GM23338 (cell line): ENCODE measurements around the gene MITF. TPM values are rescaled to one million over a fixed set of nuclear protein-coding genes. Genes with fewer than 3 reads are reported as not detected.

Experiments
- ATAC-seq: fragments of 200-7000 bp; cut with Tn5 transposase; 3 replicates; pipeline ENCODE4 v1.9.1; 2020
- DNase-seq: peaks from one replicate; pipeline ENCODE4 v3.0.0-alpha.2; 2015; ENCODE audit warnings: low spot score
- H2AFZ ChIP-seq: fragments of 200-600 bp; sonication (generic); 2 replicates; pipeline ENCODE4 v1.8.0; 2016; ENCODE audit warnings: antibody characterized with exemption, mild to moderate bottlenecking, moderate library complexity
- H3F3A ChIP-seq: fragments of 200-600 bp; sonication (generic); replicated peaks from 2 replicates; pipeline ENCODE4 v1.8.0; 2017; ENCODE audit warnings: antibody characterized with exemption, mixed run types, low read depth
- H3K27ac ChIP-seq: fragments of 200-600 bp; sonication (generic); 2 replicates; pipeline ENCODE4 v1.6.1; 2016; ENCODE audit warnings: low read depth
- H3K27me3 ChIP-seq: fragments of 200-600 bp; sonication (generic); 2 replicates; pipeline ENCODE4 v1.8.0; 2016; ENCODE audit warnings: mild to moderate bottlenecking, mixed run types, moderate library complexity; ENCODE audit not compliant: insufficient read depth
- H3K36me3 ChIP-seq: fragments of 200-600 bp; sonication (generic); 2 replicates; pipeline ENCODE4 v1.8.0; 2016; ENCODE audit warnings: mild to moderate bottlenecking; ENCODE audit not compliant: insufficient read depth
- H3K4me1 ChIP-seq: fragments of 200-600 bp; sonication (generic); 2 replicates; pipeline ENCODE4 v1.8.0; 2016; ENCODE audit warnings: mild to moderate bottlenecking, moderate library complexity; ENCODE audit not compliant: insufficient read depth
- H3K4me2 ChIP-seq: fragments of 200-600 bp; sonication (generic); 2 replicates; pipeline ENCODE4 v1.7.1; 2017; ENCODE audit warnings: mixed run types
- H3K4me3 ChIP-seq: fragments of 200-600 bp; sonication (generic); 2 replicates; pipeline ENCODE4 v1.6.1; 2016; ENCODE audit warnings: mixed run types
- H3K79me2 ChIP-seq: fragments of 200-600 bp; sonication (generic); replicated peaks from 2 replicates; pipeline ENCODE4 v1.8.0; 2017; ENCODE audit warnings: mild to moderate bottlenecking; ENCODE audit not compliant: insufficient read depth
- H3K9me2 ChIP-seq: fragments of 200-600 bp; sonication (generic); 2 replicates; pipeline ENCODE4 v1.8.0; 2017; ENCODE audit not compliant: insufficient read depth
- H4K20me1 ChIP-seq: fragments of 200-600 bp; sonication (generic); replicated peaks from 2 replicates; pipeline ENCODE4 v1.8.0; 2017; ENCODE audit warnings: mild to moderate bottlenecking; ENCODE audit not compliant: insufficient read depth
- H3K27ac Mint-ChIP-seq: 2 replicates; pipeline ENCODE4 v1.8.0; 2020; ENCODE audit warnings: inconsistent platforms, mild to moderate bottlenecking, moderate library complexity, mixed read lengths
- H3K27me3 Mint-ChIP-seq: 3 replicates; pipeline ENCODE4 v1.8.0; 2022; ENCODE audit warnings: low read depth, mild to moderate bottlenecking, moderate library complexity, mixed read lengths, inconsistent platforms; ENCODE audit not compliant: insufficient read depth, poor library complexity
- H3K36me3 Mint-ChIP-seq: 3 replicates; pipeline ENCODE4 v1.8.0; 2021; ENCODE audit warnings: low read depth, mild to moderate bottlenecking, inconsistent platforms, moderate library complexity, mixed read lengths
- H3K4me1 Mint-ChIP-seq: 3 replicates; pipeline ENCODE4 v1.8.0; 2020; ENCODE audit warnings: mild to moderate bottlenecking, inconsistent platforms, mixed read lengths
- H3K4me3 Mint-ChIP-seq: 3 replicates; pipeline ENCODE4 v1.8.0; 2021; ENCODE audit warnings: moderate library complexity, mild to moderate bottlenecking, inconsistent platforms, mixed read lengths
- H3K9me3 Mint-ChIP-seq: 3 replicates; pipeline ENCODE4 v1.8.0; 2020; ENCODE audit warnings: moderate library complexity, mild to moderate bottlenecking, inconsistent platforms, mixed read lengths
- CREB1 ChIP-seq: fragments of 250-450 bp; sonication (Bioruptor Pico); IDR thresholded peaks from 2 replicates; pipeline ENCODE4 v1.5.0; 2020; ENCODE audit warnings: low read depth, mild to moderate bottlenecking, moderate library complexity
- EZH2 ChIP-seq: fragments of 200-600 bp; sonication (generic); IDR thresholded peaks from one replicate; pipeline ENCODE4 v1.8.0; 2017; ENCODE audit warnings: antibody characterized with exemption, mild to moderate bottlenecking, low read depth; ENCODE audit not compliant: unreplicated experiment
- EZH2phosphoT487 ChIP-seq: fragments of 200-600 bp; sonication (generic); IDR thresholded peaks from one replicate; pipeline ENCODE4 v1.8.1; 2018; ENCODE audit warnings: antibody characterized with exemption; ENCODE audit not compliant: unreplicated experiment
- JUNB ChIP-seq: IDR thresholded peaks from one replicate; pipeline ENCODE4 v1.6.1; 2016; ENCODE audit warnings: antibody characterized with exemption; ENCODE audit not compliant: unreplicated experiment
- NANOG ChIP-seq: IDR thresholded peaks from 2 replicates; pipeline ENCODE4 v1.6.1; 2016; ENCODE audit warnings: antibody characterized with exemption, borderline replicate concordance
- POLR2AphosphoS5 ChIP-seq: IDR thresholded peaks from 2 replicates; pipeline ENCODE4 v1.6.1; 2016; ENCODE audit warnings: antibody characterized with exemption, low read depth
- STAT1 ChIP-seq: IDR thresholded peaks from one replicate; pipeline ENCODE4 v1.6.1; 2016; ENCODE audit warnings: antibody characterized with exemption; ENCODE audit not compliant: unreplicated experiment
- ZNF114 ChIP-seq: fragments of 250-450 bp; sonication (Bioruptor Pico); IDR thresholded peaks from 2 replicates; pipeline ENCODE4 v1.5.0; 2020; ENCODE audit warnings: mild to moderate bottlenecking, moderate library complexity
- ZNF331 ChIP-seq: fragments of 250-450 bp; sonication (Bioruptor Pico); IDR thresholded peaks from 2 replicates; pipeline ENCODE4 v1.5.0; 2020; ENCODE audit warnings: low read depth, mild to moderate bottlenecking, moderate library complexity
- polyA plus RNA-seq: library from polyadenylated mRNA; unstranded; fragments of >200 nt; fragmentation: Nextera tagmentation; extraction: Ambion mirVana; gene quantifications from 2 replicates; pipeline ENCODE4 v1.2.1, GENCODE V29; 2016
- total RNA-seq: library from RNA; depleted of rRNA; stranded (reverse); fragments of >200 nt; shearing (Covaris generic); gene quantifications from 2 replicates; pipeline ENCODE4 v1.2.3, GENCODE V29; 2014
- TF ChIP-seq, protein P1 (sequence below), 2 experiments: fragments of 200-600 bp in 1 of 2; sonication (generic) in 1 of 2; conservative IDR thresholded peaks; 2 replicates each; pipeline versions ENCODE4 v1.5.1 to v1.6.1; 2016 to 2017; ENCODE audit warnings: antibody characterized with exemption in 2 of 2, low read depth in 2 of 2, mild to moderate bottlenecking in 2 of 2, moderate library complexity in 1 of 2
- TF ChIP-seq, protein P2 (sequence below): IDR thresholded peaks from one replicate; pipeline ENCODE4 v1.6.1; 2018; ENCODE audit warnings: antibody characterized with exemption; ENCODE audit not compliant: unreplicated experiment
- TF ChIP-seq, protein P3 (sequence below): fragments of 250-450 bp; sonication (Bioruptor Pico); IDR thresholded peaks from 2 replicates; pipeline ENCODE4 v1.5.0; 2020; ENCODE audit warnings: mild to moderate bottlenecking, moderate library complexity
- TF ChIP-seq, protein P4 (sequence below): IDR thresholded peaks from 2 replicates; pipeline ENCODE4 v1.6.1; 2016; ENCODE audit warnings: antibody characterized with exemption

MITF gene
- total and polyA plus RNA-seq, 2 experiments from 2014 or later, result 1.9 to 2.4 TPM

GRCh38 chr3:69925506-69925905, 186.2 kb downstream of the MITF start:
- Mint-ChIP-seq H3K9me3 (peaks cover 3% of the 10 kb centered on the region; the same call in 2 of the 3 replicates), H3K27me3 (peaks cover 3% of the 10 kb centered on the region), H3K4me1 (no peaks in the 10 kb centered on the region), H3K36me3 (no peaks in the 10 kb centered on the region), H3K27ac (no peak overlapping the region), H3K4me3 (no peak overlapping the region)
- Histone ChIP-seq H3K27me3 (no peaks in the 10 kb centered on the region), H3K4me1 (no peaks in the 10 kb centered on the region), H3K4me2 (no peak overlapping the region), H4K20me1 (peaks cover 4% of the 10 kb centered on the region; the same call in 1 of the 2 replicates), H3F3A (no peaks in the 10 kb centered on the region), H3K4me3 (no peak overlapping the region), H3K9me2 (no peaks in the 10 kb centered on the region), H3K79me2 (no peaks in the 10 kb centered on the region), H3K36me3 (no peaks in the 10 kb centered on the region), H2AFZ (no peak overlapping the region), H3K27ac (no peak overlapping the region)
- TF ChIP-seq ZNF114 (CRISPR knock-in tag) (no peak), EZH2phosphoT487 (no peak), CREB1 (CRISPR knock-in tag) (no peak), EZH2 (no peak), ZNF331 (no peak), NANOG (no peak), POLR2AphosphoS5 (no peak), STAT1 (no peak), JUNB (no peak)
- TF ChIP-seq, protein P1, sequence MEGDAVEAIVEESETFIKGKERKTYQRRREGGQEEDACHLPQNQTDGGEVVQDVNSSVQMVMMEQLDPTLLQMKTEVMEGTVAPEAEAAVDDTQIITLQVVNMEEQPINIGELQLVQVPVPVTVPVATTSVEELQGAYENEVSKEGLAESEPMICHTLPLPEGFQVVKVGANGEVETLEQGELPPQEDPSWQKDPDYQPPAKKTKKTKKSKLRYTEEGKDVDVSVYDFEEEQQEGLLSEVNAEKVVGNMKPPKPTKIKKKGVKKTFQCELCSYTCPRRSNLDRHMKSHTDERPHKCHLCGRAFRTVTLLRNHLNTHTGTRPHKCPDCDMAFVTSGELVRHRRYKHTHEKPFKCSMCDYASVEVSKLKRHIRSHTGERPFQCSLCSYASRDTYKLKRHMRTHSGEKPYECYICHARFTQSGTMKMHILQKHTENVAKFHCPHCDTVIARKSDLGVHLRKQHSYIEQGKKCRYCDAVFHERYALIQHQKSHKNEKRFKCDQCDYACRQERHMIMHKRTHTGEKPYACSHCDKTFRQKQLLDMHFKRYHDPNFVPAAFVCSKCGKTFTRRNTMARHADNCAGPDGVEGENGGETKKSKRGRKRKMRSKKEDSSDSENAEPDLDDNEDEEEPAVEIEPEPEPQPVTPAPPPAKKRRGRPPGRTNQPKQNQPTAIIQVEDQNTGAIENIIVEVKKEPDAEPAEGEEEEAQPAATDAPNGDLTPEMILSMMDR (conservative IDR thresholded peaks at IDR 0.05; ENCODE audit: low read depth in 2 of 2), result no peak
- TF ChIP-seq, protein P2, sequence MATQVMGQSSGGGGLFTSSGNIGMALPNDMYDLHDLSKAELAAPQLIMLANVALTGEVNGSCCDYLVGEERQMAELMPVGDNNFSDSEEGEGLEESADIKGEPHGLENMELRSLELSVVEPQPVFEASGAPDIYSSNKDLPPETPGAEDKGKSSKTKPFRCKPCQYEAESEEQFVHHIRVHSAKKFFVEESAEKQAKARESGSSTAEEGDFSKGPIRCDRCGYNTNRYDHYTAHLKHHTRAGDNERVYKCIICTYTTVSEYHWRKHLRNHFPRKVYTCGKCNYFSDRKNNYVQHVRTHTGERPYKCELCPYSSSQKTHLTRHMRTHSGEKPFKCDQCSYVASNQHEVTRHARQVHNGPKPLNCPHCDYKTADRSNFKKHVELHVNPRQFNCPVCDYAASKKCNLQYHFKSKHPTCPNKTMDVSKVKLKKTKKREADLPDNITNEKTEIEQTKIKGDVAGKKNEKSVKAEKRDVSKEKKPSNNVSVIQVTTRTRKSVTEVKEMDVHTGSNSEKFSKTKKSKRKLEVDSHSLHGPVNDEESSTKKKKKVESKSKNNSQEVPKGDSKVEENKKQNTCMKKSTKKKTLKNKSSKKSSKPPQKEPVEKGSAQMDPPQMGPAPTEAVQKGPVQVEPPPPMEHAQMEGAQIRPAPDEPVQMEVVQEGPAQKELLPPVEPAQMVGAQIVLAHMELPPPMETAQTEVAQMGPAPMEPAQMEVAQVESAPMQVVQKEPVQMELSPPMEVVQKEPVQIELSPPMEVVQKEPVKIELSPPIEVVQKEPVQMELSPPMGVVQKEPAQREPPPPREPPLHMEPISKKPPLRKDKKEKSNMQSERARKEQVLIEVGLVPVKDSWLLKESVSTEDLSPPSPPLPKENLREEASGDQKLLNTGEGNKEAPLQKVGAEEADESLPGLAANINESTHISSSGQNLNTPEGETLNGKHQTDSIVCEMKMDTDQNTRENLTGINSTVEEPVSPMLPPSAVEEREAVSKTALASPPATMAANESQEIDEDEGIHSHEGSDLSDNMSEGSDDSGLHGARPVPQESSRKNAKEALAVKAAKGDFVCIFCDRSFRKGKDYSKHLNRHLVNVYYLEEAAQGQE, result no peak
- TF ChIP-seq, protein P3, sequence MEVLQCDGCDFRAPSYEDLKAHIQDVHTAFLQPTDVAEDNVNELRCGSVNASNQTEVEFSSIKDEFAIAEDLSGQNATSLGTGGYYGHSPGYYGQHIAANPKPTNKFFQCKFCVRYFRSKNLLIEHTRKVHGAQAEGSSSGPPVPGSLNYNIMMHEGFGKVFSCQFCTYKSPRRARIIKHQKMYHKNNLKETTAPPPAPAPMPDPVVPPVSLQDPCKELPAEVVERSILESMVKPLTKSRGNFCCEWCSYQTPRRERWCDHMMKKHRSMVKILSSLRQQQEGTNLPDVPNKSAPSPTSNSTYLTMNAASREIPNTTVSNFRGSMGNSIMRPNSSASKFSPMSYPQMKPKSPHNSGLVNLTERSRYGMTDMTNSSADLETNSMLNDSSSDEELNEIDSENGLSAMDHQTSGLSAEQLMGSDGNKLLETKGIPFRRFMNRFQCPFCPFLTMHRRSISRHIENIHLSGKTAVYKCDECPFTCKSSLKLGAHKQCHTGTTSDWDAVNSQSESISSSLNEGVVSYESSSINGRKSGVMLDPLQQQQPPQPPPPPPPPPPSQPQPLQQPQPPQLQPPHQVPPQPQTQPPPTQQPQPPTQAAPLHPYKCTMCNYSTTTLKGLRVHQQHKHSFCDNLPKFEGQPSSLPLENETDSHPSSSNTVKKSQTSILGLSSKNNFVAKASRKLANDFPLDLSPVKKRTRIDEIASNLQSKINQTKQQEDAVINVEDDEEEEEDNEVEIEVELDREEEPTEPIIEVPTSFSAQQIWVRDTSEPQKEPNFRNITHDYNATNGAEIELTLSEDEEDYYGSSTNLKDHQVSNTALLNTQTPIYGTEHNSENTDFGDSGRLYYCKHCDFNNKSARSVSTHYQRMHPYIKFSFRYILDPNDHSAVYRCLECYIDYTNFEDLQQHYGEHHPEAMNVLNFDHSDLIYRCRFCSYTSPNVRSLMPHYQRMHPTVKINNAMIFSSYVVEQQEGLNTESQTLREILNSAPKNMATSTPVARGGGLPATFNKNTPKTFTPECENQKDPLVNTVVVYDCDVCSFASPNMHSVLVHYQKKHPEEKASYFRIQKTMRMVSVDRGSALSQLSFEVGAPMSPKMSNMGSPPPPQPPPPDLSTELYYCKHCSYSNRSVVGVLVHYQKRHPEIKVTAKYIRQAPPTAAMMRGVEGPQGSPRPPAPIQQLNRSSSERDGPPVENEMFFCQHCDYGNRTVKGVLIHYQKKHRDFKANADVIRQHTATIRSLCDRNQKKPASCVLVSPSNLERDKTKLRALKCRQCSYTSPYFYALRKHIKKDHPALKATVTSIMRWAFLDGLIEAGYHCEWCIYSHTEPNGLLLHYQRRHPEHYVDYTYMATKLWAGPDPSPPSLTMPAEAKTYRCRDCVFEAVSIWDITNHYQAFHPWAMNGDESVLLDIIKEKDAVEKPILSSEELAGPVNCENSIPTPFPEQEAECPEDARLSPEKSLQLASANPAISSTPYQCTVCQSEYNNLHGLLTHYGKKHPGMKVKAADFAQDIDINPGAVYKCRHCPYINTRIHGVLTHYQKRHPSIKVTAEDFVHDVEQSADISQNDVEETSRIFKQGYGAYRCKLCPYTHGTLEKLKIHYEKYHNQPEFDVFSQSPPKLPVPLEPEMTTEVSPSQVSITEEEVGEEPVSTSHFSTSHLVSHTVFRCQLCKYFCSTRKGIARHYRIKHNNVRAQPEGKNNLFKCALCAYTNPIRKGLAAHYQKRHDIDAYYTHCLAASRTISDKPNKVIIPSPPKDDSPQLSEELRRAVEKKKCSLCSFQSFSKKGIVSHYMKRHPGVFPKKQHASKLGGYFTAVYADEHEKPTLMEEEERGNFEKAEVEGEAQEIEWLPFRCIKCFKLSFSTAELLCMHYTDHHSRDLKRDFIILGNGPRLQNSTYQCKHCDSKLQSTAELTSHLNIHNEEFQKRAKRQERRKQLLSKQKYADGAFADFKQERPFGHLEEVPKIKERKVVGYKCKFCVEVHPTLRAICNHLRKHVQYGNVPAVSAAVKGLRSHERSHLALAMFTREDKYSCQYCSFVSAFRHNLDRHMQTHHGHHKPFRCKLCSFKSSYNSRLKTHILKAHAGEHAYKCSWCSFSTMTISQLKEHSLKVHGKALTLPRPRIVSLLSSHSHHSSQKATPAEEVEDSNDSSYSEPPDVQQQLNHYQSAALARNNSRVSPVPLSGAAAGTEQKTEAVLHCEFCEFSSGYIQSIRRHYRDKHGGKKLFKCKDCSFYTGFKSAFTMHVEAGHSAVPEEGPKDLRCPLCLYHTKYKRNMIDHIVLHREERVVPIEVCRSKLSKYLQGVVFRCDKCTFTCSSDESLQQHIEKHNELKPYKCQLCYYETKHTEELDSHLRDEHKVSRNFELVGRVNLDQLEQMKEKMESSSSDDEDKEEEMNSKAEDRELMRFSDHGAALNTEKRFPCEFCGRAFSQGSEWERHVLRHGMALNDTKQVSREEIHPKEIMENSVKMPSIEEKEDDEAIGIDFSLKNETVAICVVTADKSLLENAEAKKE (CRISPR knock-in tag), result no peak
- TF ChIP-seq, protein P4, sequence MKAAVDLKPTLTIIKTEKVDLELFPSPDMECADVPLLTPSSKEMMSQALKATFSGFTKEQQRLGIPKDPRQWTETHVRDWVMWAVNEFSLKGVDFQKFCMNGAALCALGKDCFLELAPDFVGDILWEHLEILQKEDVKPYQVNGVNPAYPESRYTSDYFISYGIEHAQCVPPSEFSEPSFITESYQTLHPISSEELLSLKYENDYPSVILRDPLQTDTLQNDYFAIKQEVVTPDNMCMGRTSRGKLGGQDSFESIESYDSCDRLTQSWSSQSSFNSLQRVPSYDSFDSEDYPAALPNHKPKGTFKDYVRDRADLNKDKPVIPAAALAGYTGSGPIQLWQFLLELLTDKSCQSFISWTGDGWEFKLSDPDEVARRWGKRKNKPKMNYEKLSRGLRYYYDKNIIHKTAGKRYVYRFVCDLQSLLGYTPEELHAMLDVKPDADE, result no peak
- DNase-seq (no peak), ATAC-seq (no peak)
